Endothelial cell of umbilical vein (primary cell): Measurements from ENCODE around the gene WLS. TPM values are rescaled to one million over a fixed set of nuclear protein-coding genes. Genes with fewer than 3 reads are reported as not detected.

ENCODE experiments used
- BruUV-seq: library from RNA; stranded (reverse); fragments of 400-500 nt; replicated peaks from 2 replicates; lab custom pipeline; 2021; lab: Mats Ljungman, UMichigan
- CTCF ChIA-PET: fragments of 300-600, 350-600 bp; sonication (Branson Sonifier 250); formaldehyde crosslinking; loops from one replicate; lab custom pipeline; 2021; ENCODE audit warnings: antibody characterized with exemption, inconsistent platforms; lab: Charles Lee
- POLR2A ChIA-PET: fragments of 300-600, 350-600 bp; sonication (Branson Sonifier 250); formaldehyde crosslinking; loops from one replicate; lab custom pipeline; 2021; ENCODE audit warnings: antibody characterized with exemption, inconsistent platforms; lab: Charles Lee
- DNase-seq: peaks from one replicate; pipeline ENCODE4 v3.0.0-alpha.2; 2011; ENCODE audit warnings: low read depth, low spot score
- FAIRE-seq: peaks from 2 replicates; lab custom pipeline; 2011; peaks lifted over from hg19 to GRCh38; lab: Jason Lieb, UNC
- H2AFZ ChIP-seq: 2 replicates; pipeline ENCODE4 v1.6.0; 2012; ENCODE audit warnings: low read depth, low read length, control low read depth, inconsistent platforms
- H3K27ac ChIP-seq: 2 replicates; pipeline ENCODE4 v1.5.1; 2011; ENCODE audit warnings: low read depth, mild to moderate bottlenecking, control low read depth, low read length, moderate library complexity; ENCODE audit not compliant: insufficient read depth
- H3K27me3 ChIP-seq, 2 experiments: 2 replicates each; pipeline versions ENCODE4 v1.6.0 to v1.6.1; 2011; ENCODE audit warnings: low read length in 2 of 2, mixed read lengths in 1 of 2; ENCODE audit not compliant: control insufficient read depth in 2 of 2, insufficient read depth in 2 of 2
- H3K36me3 ChIP-seq, 2 experiments: 2 replicates in 1 of 2; 3 replicates in 1 of 2; pipeline ENCODE4 v1.5.1; 2011; ENCODE audit warnings: low read length in 2 of 2, mild to moderate bottlenecking in 1 of 2, moderate library complexity in 1 of 2; ENCODE audit not compliant: control insufficient read depth in 2 of 2, insufficient read depth in 2 of 2; ENCODE audit errors: extremely low read depth in 1 of 2
- H3K4me1 ChIP-seq: 3 replicates; pipeline ENCODE4 v1.5.1; 2011; ENCODE audit warnings: mild to moderate bottlenecking, low read length; ENCODE audit not compliant: control insufficient read depth, insufficient read depth; ENCODE audit errors: extremely low read depth
- H3K4me2 ChIP-seq: 2 replicates; pipeline ENCODE4 v1.6.1; 2011; ENCODE audit warnings: low read length, control low read depth, mixed read lengths; ENCODE audit not compliant: insufficient read depth
- H3K4me3 ChIP-seq, 3 experiments: fragments of 200-600 bp in 1 of 3; sonication (generic), shearing (Covaris generic) in 1 of 3; replicated peaks in 1 of 3; 2 replicates each; pipeline ENCODE4 v1.5.1; 2011 to 2016; ENCODE audit warnings: control low read depth in 3 of 3, low read length in 3 of 3, mild to moderate bottlenecking in 2 of 3, inconsistent platforms in 1 of 3, low read depth in 1 of 3, moderate library complexity in 1 of 3; ENCODE audit not compliant: insufficient read depth in 1 of 3
- H3K79me2 ChIP-seq: 2 replicates; pipeline ENCODE4 v1.6.0; 2012; ENCODE audit warnings: low read length, inconsistent platforms; ENCODE audit not compliant: control insufficient read depth, insufficient read depth
- H3K9ac ChIP-seq: replicated peaks from 2 replicates; pipeline ENCODE3; 2011; ENCODE audit warnings: low read length, control low read depth; ENCODE audit not compliant: insufficient read depth; ENCODE audit errors: extremely low read depth
- H3K9me1 ChIP-seq: replicated peaks from 3 replicates; pipeline ENCODE4 v1.6.0; 2011; ENCODE audit warnings: mild to moderate bottlenecking, low read length; ENCODE audit not compliant: control insufficient read depth, insufficient read depth; ENCODE audit errors: extremely low read depth
- H3K9me3 ChIP-seq: replicated peaks from 2 replicates; pipeline ENCODE4 v1.5.1; 2012; ENCODE audit warnings: low read length, inconsistent platforms; ENCODE audit not compliant: control insufficient read depth, insufficient read depth
- H4K20me1 ChIP-seq: replicated peaks from 2 replicates; pipeline ENCODE3; 2011; ENCODE audit warnings: mild to moderate bottlenecking, low read length; ENCODE audit not compliant: control insufficient read depth, insufficient read depth; ENCODE audit errors: extremely low read depth
- FOS ChIP-seq: IDR thresholded peaks from 2 replicates; pipeline ENCODE4 v1.6.1; 2011; ENCODE audit warnings: mild to moderate bottlenecking, low read length, moderate library complexity, borderline replicate concordance; ENCODE audit not compliant: insufficient read depth
- GATA2 ChIP-seq: IDR thresholded peaks from 2 replicates; pipeline ENCODE4 v1.7.0; 2011; ENCODE audit warnings: low read depth, mild to moderate bottlenecking, moderate library complexity, mixed read lengths, low read length; ENCODE audit not compliant: insufficient read length, insufficient read depth
- JUN ChIP-seq: IDR thresholded peaks from 2 replicates; pipeline ENCODE4 v1.6.1; 2011; ENCODE audit warnings: borderline replicate concordance, low read depth; ENCODE audit not compliant: insufficient read length, insufficient read depth
- MYC ChIP-seq: IDR thresholded peaks from one replicate; pipeline ENCODE4 v1.6.1; 2011; ENCODE audit warnings: mild to moderate bottlenecking, low read depth, low read length
- POLR2A ChIP-seq: IDR thresholded peaks from 2 replicates; pipeline ENCODE4 v1.6.1; 2012; ENCODE audit warnings: low read depth, mild to moderate bottlenecking, control low read depth, low read length
- POLR2AphosphoS5 ChIP-seq: IDR thresholded peaks from 2 replicates; pipeline ENCODE4 v1.6.1; 2012; ENCODE audit warnings: low read depth, mild to moderate bottlenecking, control low read depth, low read length, moderate library complexity; ENCODE audit not compliant: insufficient read depth
- dilution Hi-C: fragments of 300-500 bp; cut with MboI; formaldehyde crosslinking; loops from one replicate; pipeline ENCODE4 v1.15.0; 2019; ENCODE audit warnings: low sequenced_read_pairs; ENCODE audit not compliant: extremely low pct_ligation_motif_present
- intact Hi-C: fragments of 100-400 bp; cut with micrococcal nuclease; formaldehyde crosslinking; loops from one replicate; pipeline ENCODE4 v1.10.0; 2022
- polyA plus RNA-seq, 4 experiments: library from polyadenylated mRNA; depleted of rRNA in 3 of 4; stranded (reverse) in 3 of 4; unstranded in 1 of 4; fragments of >200 nt; gene quantifications; 2 replicates each; pipeline versions ENCODE4 v1.2.1 to v1.2.3, GENCODE V29; 2011 to 2012; ENCODE audit warnings: missing spikeins in 1 of 4
- total RNA-seq: library from RNA; stranded (reverse); gene quantifications from 2 replicates; pipeline ENCODE4 v1.2.3, GENCODE V29; 2021
- TF ChIP-seq, protein P1 (sequence below): IDR thresholded peaks from 2 replicates; pipeline ENCODE4 v1.6.1; 2011; ENCODE audit not compliant: insufficient read depth, insufficient read length
- TF ChIP-seq, protein P2 (sequence below), 2 donors: IDR thresholded peaks; 1 replicate in 1 of 2; 2 replicates in 1 of 2; pipeline ENCODE4 v1.5.1; 2011; ENCODE audit warnings: low read length in 2 of 2, mild to moderate bottlenecking in 2 of 2, moderate library complexity in 2 of 2, control low read depth in 1 of 2, inconsistent platforms in 1 of 2, low read depth in 1 of 2; ENCODE audit not compliant: insufficient read depth in 1 of 2; ENCODE audit errors: extremely low read depth in 1 of 2

Gene WLS
- total and polyA plus RNA-seq, 2 donors (not counting 3 experiments of a cell fraction or from before 2014, with no cell fraction given): 121 to 199 TPM

DNA sequence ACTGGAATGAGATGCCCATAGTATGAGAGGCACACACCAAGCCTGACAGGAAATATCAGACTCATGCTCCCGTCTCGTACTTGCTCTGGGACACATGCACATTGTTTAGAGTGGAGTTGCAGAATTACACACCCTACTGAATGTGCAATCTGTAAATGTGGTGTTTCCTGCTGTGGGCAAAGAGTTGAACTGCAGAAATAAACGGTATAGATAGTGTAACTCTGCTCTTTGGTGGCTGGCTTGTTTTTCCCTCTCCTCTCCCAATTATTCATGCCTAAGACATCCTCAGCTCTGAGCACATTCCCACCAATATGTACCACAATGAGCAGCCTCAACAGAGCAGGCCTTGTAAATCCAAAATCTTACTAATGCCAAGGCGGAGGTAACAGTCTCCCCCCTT is 91.8 kb downstream of the WLS start:
- no peak overlapping the region for H3K9ac ChIP-seq
- H3K4me2 ChIP-seq: no peak overlapping the region
- no peaks in the 10 kb centered on the region for H4K20me1 ChIP-seq
- TF ChIP-seq JUN (no peak), FOS (no peak), GATA2 (no peak), POLR2AphosphoS5 (no peak), POLR2A (no peak), MYC (no peak)
- TF ChIP-seq, protein P1, sequence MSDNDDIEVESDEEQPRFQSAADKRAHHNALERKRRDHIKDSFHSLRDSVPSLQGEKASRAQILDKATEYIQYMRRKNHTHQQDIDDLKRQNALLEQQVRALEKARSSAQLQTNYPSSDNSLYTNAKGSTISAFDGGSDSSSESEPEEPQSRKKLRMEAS: no peak
- TF ChIP-seq, protein P2, sequence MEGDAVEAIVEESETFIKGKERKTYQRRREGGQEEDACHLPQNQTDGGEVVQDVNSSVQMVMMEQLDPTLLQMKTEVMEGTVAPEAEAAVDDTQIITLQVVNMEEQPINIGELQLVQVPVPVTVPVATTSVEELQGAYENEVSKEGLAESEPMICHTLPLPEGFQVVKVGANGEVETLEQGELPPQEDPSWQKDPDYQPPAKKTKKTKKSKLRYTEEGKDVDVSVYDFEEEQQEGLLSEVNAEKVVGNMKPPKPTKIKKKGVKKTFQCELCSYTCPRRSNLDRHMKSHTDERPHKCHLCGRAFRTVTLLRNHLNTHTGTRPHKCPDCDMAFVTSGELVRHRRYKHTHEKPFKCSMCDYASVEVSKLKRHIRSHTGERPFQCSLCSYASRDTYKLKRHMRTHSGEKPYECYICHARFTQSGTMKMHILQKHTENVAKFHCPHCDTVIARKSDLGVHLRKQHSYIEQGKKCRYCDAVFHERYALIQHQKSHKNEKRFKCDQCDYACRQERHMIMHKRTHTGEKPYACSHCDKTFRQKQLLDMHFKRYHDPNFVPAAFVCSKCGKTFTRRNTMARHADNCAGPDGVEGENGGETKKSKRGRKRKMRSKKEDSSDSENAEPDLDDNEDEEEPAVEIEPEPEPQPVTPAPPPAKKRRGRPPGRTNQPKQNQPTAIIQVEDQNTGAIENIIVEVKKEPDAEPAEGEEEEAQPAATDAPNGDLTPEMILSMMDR (IDR thresholded peaks at IDR 0.05; ENCODE audit: extremely low read depth in 1 of 2, insufficient read depth in 1 of 2, low read depth in 1 of 2, low read length in 2 of 2): no peak
- ChIA-PET POLR2A (no interaction called here), CTCF (interaction anchor here (0.9 kb wide), 1 partner anchor 302 kb away, joined by 3 read pairs; no protein-coding TSS in a partner anchor)
- FAIRE-seq (peak; percentile 66), DNase-seq (no peak)
- peaks cover 21 to 25% of the 10 kb centered on the region in 2 experiments for H3K36me3 ChIP-seq
- H3K9me3 ChIP-seq: no peaks in the 10 kb centered on the region
- intact Hi-C loops (no loop called here), dilution Hi-C loops (loop anchor here (25.0 kb wide), 1 partner anchor 197 kb away; no protein-coding TSS in a partner anchor)
- H3K27ac ChIP-seq: no peak overlapping the region
- H3K27me3 ChIP-seq: no peaks in the 10 kb centered on the region
- peaks cover 2% of the 10 kb centered on the region for H3K4me1 ChIP-seq
- no peaks in the 10 kb centered on the region for H3K79me2 ChIP-seq
- H3K9me1 ChIP-seq: no peaks in the 10 kb centered on the region
- no peak overlapping the region for H2AFZ ChIP-seq
- no TSS peak for BruUV-seq
- no peak overlapping the region for H3K4me3 ChIP-seq
